GM19452 (cell line): ENCODE measurements around the gene YPEL2.
"Not testable (repeated sequence)": the region's sequence is repeated elsewhere in the genome, so short reads cannot be mapped to it uniquely, and the experiment has no call there.

ENCODE experiments used
- ATAC-seq: cut with Tn5 transposase; IDR thresholded peaks from one replicate; pipeline ENCODE4 v1.9.1; 2021; ENCODE audit not compliant: unreplicated experiment

Gene YPEL2, protein sequence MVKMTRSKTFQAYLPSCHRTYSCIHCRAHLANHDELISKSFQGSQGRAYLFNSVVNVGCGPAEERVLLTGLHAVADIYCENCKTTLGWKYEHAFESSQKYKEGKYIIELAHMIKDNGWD

DNA sequence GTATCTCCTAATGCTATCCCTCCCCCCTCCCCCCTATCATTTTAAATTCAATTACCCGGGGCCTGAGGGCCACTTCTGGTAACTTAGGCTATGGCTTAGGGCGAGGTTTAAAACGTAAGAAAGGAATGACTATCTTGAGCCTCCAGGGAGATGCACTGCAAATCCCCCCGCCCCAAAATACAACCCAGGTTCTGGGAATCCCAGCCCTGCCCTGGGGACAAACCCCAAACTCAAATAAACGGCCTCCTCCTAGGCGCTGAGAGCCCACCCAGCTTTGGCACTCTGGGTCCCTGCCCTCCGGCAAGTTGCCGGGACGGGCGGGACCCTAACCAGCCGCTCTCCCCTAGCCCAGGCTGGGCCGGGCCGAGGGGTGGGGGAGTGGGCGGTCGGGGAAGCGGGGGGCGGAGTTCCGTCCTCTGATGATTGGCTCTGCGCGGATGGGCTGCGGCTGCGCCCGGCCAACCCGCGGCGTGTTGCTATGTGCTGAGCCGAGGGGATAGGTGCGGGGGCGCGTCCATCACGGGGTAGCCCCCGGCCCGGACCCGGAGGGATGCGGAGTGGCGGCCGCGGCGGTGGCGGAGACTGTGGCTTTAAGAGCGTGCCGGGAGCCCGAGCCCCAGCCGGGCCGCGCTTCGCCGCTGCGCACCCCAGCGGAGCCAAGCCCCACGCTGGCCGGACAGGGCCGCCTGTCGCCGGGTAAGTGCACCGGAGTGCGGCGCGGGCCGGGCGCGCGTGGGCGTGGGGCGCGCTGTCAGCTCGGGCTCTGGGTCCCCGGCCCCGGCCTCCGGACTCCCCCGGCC, at the start of gene YPEL2:
YPEL2 (plus strand) TSS at position 527 of the 800 bp plus-strand sequence. CDS start 21,755 bp downstream, outside the sequence.
- peak; percentile 91 for ATAC-seq

DNA sequence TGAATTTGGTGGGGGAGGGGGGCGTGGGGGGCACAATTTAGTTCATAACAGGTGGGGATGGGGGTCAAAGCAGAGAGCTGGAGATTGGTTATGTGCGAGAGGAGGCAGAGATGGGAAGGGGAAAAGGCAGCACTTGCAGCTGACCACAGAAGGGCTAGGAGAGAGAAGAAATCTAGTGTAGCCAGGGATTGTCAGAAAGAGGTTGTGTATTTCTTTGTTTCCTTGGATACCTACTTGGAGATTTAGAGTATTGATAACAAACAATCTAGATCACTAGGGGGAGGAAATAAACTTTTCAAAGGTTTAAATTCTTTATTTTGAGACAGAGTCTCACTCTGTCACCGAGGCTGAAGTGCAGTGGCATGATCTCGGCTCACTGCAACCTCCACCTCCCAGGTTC, 47.1 kb upstream of the YPEL2 start:
- ATAC-seq: no peak

DNA sequence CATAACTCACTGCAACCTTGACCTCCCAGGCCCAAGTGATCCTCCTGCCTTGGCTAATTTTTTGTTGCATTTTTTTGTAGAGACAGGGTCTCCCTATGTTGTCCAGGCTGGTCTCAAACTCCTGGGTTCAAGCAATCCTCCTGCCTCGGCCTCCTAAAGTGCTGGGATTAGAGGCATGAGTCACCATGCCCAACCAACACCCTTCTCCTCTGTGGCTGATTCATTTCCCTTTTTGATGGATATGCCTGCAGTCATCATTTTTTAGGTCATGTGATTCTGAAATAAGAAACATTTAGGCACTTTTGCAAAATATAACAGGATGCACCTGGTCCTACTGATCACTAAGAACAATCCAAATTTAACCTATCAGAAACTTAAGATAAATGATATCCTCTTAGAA, 44.0 kb upstream of the YPEL2 start:
- ATAC-seq: no peak

DNA sequence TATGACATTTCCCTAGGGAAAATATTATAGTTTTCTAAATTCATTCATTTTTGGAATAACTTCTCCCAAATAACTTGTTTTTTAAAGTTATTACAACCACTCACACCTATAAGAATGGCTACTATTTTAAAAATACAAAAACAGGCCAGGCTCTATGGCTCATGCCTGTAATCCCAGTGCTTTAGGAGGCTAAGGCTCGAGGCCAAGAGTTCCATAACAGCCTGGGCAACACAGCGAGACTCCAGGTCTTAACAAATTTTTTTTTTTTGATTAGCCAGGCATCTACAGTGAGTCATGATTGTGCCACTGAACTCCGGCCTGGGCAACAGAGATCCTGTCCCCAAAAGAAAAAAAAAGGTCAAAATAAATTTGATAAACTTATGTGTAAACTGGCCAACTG, 43.6 kb upstream of the YPEL2 start:
- ATAC-seq: no peak

DNA sequence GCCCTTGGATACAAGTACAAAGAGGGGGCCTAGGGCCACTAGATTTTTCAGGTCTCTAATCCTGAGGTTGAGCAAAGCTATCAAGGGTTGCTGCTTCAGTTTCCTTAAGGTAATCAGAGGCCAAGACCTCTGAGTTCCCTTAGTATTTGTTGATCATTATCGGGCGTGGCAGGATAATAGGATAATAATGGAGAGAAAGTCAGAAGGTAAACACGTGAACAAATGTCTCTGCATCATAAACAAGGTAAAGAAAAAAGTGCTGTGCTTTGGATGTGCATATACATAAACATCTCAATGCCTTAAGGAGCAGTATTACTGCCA, 41.5 kb upstream of the YPEL2 start:
- ATAC-seq: no peak

DNA sequence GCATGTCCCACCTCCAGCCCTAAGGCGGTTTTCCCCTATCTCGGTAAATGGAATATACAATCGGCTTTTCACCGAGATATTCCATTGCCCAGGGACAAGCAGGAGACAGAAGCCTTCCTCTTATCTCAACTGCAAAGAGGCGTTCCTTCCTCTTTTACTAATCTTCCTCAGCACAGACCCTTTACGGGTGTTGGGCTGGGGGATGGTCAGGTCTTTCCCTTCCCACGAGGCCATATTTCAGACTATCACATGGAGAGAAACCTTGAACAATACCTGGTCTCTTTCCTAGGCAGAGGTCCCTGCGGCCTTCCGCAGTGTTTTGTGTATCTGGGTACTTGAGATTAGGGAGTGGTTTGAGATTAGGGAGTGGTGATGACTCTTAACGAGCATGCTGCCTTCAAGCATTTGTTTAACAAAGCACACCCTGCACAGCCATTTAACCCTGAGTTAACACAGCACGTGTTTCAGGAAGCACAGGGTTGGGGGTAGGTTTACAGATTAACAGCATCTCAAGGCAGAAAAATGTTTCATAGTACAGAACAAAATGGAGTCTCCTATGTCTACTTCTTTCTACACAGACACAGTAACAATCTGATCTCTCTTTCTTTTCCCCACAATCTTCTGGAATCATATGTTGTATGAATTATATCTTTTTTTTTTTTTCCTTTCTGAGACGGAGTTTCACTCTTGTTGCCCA, 41.0 kb upstream of the YPEL2 start:
- not testable (repeated sequence) for ATAC-seq

DNA sequence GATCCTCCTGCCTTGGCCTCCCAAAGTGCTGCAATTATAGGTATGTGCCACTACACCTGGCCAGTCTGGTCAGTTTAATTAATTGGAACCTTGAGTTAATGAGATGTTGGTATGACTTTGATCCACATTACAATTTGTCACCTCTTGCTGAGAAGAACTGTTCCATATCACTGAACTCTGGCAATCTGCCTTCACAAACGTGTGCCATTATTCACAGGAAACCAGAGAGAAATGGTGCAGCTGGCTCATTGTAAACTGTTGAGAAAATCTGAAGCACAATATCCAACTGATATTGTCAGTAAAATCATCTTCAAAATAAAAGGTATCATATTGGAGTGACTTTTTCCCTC, 39.3 kb upstream of the YPEL2 start:
- ATAC-seq: no peak

DNA sequence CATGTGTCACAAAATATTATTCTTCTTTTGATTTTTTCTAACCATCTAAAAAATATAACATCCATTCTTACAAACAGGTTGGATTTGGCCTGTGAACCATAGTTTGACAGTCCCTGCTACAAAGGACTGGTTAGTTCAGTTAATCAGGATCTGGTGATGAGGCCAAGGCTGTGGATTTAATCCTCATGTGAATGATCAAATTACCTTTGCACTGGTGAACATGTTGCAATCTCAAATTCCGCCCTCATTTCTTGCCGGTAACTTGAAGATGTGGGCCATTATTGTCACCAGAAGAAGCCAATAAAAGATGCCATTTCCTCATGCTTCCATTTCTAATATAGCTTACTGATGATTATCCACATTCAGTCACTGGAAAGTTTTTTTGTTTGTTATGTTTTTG, 35.3 kb upstream of the YPEL2 start:
- no peak for ATAC-seq

DNA sequence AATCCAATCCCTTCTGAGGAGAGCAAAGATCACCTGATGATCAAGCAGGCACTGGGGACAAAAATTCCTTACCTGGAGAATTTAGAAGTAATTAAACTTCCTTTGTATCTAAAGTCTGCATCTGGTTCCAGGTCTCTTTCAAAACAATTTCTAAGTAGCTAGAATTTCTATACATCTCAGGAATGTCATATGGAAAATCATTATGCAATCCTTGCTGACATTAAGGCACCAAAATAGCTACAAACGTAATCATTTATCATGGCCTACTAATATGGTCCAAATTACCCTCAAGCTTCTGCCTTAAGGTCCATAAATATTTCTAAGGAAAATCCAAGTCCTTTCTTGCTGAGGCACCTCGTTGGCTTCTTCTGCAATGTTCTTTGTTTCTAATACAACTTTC, 32.9 kb upstream of the YPEL2 start:
- ATAC-seq: no peak

DNA sequence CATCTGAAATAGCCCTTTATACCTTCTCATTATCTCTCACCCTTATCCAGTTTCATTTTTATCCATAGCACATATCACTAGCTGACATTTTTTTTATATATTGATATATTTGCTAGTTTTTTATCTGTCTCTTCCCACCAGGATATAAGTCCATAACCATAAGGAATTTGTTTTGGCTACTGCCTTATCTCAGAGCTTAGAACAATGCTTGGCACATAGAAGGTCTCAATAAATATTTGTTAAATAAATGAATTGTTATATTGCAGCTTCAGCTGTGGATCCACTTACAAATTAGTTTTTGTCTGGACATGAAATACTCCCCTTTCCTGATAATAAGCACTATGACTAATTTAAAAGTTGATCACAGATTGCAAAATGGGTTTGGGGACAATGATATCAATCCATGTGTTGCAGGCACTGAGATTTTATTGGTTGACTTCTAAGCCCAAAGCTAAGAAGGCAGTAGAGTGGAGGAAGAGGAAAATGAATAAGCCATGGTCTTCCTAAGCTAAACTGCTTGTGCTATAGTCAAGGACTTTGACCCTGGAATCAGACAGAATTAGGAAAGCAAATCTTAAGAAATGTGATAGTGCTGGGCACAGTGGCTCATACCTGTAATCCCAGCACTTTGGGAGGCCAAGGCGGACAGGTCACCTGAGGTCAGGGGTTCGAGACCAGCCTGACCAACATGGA, 31.9 kb upstream of the YPEL2 start:
- no peak for ATAC-seq

DNA sequence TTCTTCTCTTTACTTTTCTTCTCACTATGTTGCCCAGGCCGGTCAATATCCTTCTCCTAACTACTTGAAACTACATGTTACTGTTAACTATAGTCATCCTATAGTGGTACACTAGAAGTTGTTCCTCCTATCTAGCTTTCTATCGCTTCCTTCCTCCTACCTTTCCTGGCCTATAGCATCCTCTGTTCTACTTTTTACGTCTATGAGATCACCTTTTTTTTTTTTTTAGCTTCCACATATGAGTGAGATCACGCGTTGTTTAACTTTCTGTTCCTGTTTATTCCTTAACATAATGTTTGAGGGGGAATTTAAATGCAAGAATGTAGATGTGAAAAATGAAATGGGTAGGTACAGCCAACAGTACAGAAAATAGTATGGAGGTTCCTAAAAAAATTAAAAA, 30.5 kb upstream of the YPEL2 start:
- ATAC-seq: no peak

DNA sequence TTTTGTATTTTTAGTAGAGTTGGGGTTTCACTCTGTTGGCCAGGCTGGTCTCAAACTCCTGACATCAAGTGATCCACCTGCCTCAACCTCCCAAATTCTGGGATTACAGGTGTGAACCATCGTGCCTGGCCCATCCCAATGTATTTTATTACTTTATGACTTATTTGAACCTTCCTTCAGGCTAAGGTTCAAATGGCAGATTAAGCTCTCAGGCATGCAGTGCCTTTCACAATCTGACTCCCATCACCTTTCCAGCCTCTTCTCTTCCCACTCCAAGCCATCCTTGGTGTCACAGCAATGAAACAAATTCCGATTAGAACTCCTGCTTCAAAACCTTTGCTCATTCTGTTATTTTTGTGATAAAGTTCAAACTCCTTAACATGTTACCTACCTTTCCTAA, 26.6 kb upstream of the YPEL2 start:
- no peak for ATAC-seq

DNA sequence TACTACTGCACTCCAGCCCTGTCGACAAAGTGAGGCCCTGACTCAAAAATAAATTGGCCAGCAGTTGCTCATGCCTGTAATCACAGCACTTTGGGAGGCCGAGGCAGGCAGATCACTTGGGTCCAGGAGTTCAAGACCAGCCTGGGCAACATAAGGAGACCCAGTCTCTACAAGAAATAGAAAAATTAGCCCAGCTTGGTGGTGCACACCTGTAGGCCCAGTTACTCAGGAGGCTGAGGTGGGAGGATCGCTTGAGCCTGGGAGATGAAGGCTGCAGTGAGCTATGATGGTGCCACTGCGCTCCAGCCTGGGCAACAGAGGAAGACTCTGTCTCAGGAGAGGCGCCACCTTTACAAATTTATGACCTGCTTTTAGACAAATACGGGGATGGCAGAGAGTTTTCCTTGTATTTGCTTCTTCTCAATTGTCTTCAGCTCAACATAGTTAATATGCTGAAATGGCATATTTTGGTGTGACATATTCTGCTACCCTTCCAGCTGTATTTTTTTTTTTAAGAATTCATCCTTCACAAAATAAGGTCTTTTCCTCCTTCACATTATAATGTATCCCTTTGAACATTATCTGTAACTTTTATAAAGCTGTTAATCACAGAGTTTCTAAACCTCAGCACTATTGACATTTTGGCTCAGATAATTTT, 21.1 kb upstream of the YPEL2 start:
- ATAC-seq: no peak

DNA sequence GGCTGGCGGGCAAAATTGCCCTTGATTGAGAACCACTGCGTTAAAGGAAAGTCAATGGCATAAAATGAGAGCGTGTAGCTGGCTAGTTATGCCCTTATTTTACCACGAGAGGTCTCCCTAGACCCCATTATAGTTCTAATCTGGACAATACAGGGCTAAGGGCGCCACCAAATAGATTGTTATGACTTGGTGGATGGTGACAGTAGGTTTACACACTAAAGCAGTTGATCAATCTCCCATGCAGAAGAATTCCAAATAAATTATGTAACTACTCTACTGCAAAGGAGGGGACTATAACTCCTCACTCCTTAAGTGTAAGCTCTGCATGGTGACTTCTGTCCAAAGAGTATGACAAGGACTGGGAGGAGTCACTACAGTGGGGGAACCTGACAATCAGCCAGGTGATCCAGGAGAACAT, 20.4 kb upstream of the YPEL2 start:
- no peak for ATAC-seq

DNA sequence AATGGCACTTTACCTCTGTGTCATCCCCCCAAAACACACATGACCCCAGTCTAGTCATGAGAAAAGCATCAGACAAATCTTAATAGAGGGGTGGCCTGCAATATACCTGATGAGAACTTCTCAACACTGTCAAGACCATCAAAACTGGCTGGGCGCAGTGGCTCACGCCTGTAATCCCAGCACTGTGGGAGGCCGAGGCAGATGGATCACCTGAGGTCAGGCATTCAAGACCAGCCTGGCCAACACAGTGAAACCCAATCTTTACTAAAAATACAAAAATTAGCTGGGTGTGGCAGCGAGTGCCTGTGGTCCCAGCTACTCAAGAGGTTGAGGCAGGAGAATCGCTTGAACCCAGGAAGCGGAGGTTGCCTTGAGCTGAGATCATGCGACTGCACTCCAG, 19.9 kb upstream of the YPEL2 start:
- ATAC-seq: not testable (repeated sequence)

DNA sequence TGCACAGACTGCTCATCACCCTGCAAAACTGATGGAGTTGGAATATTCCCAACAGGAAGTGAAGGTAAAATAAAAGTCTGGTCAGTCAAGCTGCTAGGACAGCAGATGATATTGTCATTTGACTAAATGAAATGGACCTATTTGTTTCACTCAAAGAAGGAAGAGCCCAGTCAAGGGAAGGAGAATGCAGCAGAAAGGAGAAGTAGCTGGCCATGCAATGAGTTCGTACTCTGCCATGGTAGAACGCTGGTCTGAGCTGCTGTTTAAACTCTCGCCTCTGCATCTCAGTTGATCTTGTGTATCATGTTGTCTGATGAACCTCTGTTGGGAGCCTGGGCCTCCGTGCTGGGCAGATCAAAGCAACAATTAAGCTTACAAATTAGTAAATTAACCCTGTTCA, 15.6 kb upstream of the YPEL2 start:
- ATAC-seq: no peak

DNA sequence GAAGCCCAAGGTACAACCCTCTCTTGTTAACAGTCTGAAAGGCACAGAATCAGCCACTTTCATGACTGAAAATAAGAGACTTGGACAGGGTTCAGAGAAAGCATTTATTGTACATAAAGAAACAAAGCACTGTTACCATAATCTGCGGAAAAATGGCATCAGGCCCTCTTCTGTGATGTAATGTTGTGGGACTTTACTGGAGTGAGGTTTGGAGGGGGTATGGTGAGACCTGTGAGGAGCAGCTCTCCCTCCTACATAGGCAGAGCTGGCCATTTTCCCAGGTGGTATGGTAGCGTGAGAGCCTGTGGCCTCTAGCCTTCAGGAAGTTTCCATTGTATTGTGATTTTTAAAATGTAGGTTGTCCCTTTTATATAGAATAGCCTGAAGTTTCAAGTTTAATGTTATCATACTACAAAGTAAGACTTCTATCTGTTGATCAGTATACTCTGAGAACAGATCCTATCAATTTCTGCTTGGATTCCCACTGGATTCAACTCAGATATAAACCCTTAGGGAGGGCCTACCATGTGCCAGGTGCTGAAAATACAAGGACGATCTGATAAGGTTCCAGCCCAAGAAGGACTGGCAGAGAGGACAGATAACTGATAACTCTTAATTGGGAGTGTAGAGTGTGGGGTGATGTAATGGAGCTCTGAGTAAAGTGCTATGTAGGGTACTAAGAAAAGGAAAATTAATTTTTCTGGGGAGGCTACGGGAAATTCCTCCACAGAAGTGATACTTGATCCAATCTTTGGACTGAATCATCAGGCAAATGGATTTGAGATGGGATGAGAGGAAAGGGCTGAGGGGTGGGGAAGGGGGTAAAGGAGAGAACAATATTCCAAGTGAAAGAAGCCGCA, 4.1 kb upstream of the YPEL2 start:
- ATAC-seq: no peak

DNA sequence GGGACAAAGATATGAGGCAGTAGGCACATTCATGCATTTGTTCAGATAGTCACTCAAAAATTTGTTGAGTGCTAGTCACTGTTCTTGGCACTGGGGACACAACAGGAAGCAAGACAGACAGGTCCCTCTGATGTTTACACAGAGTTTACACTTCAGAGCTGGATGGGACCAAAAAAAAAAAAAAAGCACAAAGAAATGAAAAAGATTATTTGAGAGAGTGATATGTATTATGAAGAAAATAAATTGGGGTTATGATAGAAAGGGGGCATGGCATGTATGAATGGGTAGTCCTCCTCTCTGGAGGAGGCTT, 3.5 kb upstream of the YPEL2 start:
- ATAC-seq: no peak

DNA sequence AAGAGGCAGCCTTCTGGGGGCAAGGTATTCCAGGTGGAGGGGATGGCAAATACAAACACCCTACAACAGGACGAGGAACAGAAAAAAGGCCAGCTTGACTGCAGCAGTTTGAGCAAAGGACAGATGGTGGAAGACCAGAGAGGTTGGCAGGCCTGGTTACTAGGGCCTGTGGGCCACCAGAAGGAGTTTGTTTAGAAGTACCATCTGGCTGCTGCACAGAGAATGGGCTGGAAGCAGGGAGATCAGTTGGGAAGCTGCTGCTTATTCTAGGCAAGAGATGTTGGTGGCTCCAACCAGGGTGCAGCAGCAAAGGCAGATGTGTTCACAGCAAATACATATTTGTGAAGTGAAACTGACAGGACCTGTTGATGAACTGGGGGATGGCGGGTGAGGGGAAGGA, 2.9 kb upstream of the YPEL2 start:
- no peak for ATAC-seq

DNA sequence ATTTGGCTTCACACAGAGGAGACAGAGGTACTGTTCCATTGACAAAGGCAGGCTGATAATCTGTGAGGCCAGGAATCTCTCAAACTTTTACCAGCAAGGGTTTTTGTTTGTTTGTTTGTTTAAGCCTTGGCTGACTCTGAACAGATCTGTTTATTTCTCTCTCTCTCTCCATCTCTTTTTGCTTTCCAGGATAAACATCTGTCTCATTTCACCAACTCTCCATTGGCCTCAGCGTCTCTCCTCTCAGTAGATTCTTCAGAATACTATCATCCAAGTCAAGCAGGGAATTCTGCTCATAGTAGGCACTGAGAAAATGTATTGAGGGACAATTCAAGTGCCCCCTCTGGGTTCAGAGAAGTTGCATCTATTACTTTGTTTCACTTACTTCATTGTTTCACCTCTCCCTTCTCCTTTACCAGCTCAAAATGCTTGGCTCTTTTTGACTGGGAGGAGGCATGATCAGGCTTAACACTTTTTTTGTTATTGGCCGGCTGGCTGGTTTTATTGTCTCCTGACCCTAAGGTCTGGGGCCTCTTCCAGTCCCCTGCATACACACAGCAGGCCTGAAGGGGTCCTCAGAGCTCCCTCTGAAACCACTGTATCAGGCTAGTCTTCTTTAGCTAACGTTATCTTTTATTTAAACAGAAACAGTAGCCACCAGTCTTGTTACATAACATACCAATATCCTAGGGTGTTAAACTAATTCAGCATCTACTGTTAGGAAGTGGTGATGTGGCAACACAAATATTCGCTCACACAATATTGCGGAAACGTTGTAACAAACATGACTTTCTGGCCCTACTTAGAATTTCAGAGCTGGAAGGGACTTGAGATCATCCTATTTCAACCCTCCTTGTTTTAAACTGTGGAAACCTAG, 2.0 kb upstream of the YPEL2 start:
- ATAC-seq: peak; percentile 46
